Keratinocyte (primary cell): ENCODE results near the gene E2F3.
"Not testable (repeated sequence)": the region's sequence is repeated elsewhere in the genome, so short reads cannot be mapped to it uniquely, and the experiment has no call there.

ENCODE experiments used
- EZH2 ChIP-seq: IDR thresholded peaks from one replicate; pipeline ENCODE4 v1.6.1; 2012; ENCODE audit warnings: inconsistent platforms, mild to moderate bottlenecking, low read length, moderate library complexity
- TF ChIP-seq, protein P1 (sequence below), 3 experiments: IDR thresholded peaks in 1 of 3; conservative IDR thresholded peaks in 1 of 3; optimal IDR thresholded peaks in 1 of 3; 2 replicates in 2 of 3; 3 replicates in 1 of 3; pipeline versions ENCODE3 to v1.5.1; 2011; ENCODE audit warnings: low read length in 3 of 3, mild to moderate bottlenecking in 3 of 3, moderate library complexity in 2 of 3, control low read depth in 1 of 3, inconsistent platforms in 1 of 3; ENCODE audit not compliant: insufficient read depth in 2 of 3; ENCODE audit errors: extremely low read depth in 1 of 3

DNA sequence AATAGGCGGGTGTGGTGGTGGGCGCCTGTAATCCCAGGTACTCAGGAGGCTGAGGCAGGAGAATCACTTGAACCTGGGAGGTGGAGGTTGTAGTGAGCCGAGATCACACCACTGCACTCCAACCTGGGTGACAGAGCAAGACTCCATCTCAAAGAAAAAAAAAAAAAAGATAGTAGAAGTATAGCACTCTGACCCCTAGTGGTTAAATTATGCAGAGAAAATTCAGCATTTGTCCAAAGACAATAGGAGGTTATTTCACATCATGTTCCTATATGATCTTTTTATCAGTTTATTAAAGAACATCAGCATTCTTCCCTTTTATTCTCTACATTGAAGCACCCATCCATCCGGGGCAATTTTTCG, 127.4 kb downstream of the E2F3 start:
- TF ChIP-seq, protein P1, sequence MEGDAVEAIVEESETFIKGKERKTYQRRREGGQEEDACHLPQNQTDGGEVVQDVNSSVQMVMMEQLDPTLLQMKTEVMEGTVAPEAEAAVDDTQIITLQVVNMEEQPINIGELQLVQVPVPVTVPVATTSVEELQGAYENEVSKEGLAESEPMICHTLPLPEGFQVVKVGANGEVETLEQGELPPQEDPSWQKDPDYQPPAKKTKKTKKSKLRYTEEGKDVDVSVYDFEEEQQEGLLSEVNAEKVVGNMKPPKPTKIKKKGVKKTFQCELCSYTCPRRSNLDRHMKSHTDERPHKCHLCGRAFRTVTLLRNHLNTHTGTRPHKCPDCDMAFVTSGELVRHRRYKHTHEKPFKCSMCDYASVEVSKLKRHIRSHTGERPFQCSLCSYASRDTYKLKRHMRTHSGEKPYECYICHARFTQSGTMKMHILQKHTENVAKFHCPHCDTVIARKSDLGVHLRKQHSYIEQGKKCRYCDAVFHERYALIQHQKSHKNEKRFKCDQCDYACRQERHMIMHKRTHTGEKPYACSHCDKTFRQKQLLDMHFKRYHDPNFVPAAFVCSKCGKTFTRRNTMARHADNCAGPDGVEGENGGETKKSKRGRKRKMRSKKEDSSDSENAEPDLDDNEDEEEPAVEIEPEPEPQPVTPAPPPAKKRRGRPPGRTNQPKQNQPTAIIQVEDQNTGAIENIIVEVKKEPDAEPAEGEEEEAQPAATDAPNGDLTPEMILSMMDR (optimal IDR thresholded peaks at IDR 0.05 in 1 of 3, IDR thresholded peaks at IDR 0.05 in 1 of 3, conservative IDR thresholded peaks at IDR 0.05 in 1 of 3; ENCODE audit: extremely low read depth in 1 of 3, insufficient read depth in 2 of 3, low read length in 3 of 3), result peak in 2 of 3 experiments; percentile 18 to 36
- TF ChIP-seq EZH2, result not testable (repeated sequence)
